HG03520 (cell line): ENCODE results near the gene PDRG1.
A peak's percentile ranks its signal among the peaks of the same experiment; 100 is the strongest.

Source experiments
- ATAC-seq: cut with Tn5 transposase; IDR thresholded peaks from one replicate; pipeline ENCODE4 v1.9.1; 2021; ENCODE audit warnings: mild to moderate bottlenecking, moderate library complexity; ENCODE audit not compliant: unreplicated experiment

The PDRG1 gene

DNA sequence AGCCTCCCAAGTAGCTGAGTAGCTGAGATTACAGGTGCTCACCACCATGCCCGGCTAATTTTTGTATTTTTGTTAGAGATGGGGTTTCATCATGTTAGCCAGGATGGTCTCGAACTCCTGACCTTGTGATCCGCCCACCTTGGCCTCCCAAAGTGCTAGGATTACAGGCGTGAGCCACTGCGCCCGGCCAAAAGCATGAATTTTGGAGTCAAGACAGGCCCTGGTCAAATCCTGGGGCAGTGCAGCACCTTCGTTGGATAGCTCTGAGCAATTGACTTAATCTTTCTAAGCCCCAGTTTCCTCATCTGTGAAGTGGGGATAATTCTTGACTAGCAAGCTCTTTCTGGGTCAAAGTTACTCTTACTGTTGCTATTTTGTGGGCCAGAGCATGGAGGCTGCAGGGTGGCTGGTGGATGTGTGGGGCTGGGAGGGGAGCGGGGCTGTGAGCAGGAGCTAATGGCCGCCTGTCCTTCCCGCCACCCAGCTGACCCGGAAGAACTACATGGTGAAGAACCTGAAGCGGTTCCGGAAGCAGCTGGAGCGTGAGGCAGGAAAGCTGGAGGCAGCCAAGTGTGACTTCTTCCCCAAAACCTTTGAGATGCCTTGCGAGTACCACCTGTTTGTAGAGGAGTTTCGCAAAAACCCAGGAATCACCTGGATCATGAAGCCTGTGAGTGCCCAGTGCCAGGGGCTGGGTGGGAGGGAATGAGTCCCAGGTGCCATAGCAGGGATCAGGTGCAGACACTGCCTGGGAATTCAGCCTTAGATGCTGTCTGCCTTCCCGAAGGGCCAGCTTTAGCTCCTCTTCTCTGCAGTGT, 42.4 kb downstream of the PDRG1 start:
- no peak for ATAC-seq

DNA sequence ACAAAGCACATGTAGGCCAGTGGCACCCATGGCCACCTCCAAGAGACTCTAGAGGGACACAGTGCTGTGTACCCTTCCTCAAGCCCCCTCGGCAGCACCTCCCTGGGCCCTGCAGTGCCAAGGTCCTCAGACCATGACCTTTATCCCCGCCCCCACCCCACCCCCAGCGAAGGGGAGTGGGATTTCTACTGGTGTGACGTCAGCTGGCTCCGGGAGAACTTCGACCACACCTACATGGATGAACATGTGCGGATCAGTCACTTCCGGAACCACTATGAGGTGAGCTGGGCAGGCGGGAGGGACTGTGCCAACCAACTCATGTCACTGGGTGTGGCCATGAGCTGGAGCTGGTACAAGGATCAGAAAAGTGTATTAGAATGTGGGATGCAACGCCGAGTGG, 43.4 kb downstream of the PDRG1 start:
- ATAC-seq: no peak

DNA sequence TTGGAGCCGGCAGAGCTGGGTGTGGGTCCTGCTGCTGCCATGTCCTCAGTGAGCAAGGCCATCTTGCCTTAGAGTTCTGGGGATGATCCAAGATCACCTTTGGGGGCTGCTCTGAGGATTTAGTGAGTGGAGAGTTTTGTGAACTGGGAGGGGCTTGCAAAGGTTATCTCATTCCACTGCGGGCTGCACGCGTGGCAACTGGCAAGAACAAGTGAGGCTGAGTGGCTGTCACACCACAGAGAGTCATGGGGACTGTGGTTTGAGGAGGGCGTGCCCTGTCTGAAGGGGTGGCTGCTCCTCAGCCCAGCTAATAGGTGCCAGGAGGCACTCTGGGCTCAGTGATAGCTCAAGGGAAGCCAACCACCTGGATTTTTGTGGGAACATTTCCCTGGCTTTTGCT, 43.8 kb downstream of the PDRG1 start:
- no peak for ATAC-seq

DNA sequence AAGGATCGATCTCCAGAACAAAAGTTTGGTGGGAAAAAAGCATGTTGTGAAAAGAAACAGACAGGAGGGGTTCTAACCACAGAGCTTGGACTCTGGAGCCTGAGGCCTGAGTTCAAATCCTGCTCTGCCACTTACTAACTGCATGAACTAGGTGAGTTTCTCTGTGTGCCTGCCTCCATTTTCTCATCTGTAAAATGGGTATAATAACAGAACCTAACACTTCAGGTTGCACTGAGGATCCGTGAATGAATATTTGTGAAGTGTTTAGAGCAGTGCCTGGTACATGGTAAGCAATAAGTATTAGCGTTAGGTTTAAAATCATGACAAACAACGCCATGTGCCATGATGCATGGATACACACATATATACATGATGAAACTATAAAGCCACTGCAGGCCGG, 44.8 kb downstream of the PDRG1 start:
- ATAC-seq: no peak

DNA sequence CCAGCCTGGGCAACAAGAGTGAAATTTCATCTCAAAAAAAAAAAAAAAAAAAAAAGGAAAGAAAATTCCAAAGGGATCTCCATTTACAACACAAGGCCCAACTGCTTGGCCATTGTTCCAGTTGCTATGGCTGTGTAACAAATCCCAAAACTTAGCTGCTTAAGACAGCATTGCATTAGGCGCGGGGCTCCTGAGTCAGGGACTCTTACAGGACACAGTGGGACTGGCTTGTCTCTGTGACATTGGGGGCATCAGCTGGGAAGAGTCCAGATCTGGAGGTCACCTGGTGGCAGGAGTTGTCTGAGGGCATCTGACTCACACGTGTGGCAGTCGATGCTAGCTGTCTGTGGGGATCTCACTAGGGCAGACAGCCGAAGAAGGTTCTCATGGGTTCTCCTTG, 45.8 kb downstream of the PDRG1 start:
- no peak for ATAC-seq

DNA sequence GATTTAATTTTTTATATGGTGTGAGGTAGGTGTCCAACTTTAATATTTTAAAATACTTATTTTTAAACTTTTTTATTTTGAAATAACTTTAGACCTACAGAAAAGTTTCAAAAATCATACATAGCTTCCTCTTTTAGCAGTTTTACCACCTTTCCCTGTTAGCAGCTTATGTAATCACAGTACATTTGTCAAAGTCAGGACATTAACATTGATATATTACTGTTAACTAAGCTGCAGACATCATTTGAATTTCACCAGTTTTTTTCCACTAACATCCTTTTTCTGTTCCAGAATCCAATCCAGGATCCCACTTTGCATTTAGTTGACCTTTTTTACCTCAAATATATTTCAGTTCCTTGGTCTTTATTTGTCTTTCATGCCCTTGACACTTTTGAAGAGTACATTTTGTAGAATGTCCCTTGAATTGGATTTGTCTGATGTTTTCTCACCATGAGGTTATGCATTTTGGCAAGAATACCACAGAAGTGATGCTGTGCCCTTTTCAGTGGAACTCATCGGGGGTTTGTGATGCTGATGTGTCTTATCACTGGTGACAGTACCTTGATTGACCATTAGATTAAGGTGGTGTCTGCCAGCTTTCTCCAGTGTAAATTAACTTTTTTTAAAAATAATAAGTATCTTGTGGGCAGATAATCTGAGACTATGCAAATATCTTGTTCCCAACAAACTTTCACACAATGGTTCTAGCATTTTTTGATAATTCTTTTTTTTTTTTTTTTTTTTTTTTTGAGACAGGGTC, 48.0 kb downstream of the PDRG1 start:
- no peak for ATAC-seq

DNA sequence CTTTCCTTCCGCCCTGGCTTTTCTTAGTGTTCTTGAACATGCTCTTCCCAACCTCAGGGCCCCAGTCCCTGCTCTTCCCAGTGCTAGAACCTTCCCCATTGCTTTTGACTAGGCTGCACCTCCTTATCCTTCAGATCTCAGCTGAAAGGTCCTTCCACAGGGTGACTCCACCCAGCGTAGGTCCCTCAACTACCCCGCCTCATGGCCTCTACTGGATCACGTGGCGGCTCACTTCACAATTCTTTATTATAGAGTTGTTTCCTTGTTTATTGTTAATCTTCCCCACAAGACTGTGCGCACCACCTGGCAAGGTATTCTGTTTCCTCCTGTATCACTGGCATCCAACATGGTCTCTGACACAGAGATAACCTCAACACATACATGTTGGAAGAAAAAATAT, 50.2 kb downstream of the PDRG1 start:
- ATAC-seq: no peak

DNA sequence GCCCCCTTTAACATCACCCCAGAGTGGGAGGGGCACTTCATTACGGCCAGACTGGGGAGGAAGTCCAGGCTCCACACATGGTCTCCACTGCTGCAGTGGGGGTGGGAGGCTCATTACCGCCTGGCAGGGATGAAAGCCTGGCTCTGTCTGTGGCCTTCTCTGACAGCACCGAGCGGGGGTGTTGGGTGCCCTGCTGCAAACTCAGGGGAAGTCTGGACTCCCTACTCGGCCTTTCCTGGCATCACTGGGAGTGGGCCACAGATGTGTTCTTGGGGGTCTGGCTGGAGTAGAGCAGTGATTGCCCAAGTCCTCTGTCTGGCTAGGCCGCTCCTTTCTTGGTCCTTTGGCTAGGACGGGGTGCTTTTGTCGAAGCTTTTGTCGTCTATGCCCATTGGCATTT, 54.3 kb downstream of the PDRG1 start:
- ATAC-seq: no peak

DNA sequence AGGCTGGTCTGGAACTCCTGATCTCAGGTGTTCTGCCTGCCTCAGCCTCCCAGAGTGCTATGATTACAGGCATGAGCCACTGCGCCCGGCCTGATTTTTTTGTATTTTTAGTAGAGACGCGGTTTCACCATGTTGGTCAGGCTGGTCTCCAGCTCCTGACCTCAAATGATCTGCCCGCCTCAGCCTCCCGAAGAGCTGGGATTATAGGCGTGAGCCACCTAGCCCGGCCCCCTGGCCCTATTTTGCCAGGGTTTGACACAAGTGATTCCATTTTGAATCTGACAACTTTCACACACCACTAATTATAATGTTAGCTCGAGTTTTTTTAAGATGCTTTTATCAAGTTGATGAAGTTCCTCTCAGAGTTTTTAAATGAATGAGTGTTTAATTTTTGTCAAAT, 55.8 kb downstream of the PDRG1 start:
- ATAC-seq: no peak

DNA sequence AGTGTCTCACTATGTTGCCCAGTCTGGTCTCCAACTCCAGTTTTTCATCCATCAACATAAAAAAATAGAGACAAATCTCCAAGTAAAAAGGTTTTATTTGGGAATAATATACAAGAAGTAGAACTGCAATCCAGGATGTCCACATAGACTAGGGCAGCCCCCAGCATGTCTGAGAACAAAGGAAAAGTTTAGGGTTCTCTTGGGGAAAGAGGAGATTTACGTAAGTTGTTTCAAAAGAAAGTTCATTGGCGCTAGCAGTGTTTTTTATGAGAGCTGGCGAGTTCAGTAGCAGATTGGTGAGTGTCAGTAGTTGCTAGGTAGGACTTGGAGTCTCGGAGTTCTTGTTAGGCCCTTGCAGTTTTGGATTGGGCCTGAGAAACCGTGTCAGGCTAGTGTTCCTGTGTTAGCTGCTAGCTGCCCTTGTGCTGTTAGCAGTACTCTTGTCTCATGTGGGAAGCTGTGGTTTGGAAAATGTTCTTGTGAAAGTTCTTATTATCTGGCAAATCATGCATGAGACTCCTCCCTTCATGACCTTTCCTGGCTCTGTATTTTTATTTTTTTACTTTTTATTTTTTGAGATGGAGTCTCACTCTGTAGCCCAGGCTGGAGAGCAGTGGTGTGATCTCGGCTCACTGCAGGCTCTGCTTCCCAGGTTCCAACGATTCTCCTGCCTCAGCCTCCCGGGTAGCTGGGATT, 56.7 kb downstream of the PDRG1 start:
- ATAC-seq: peak; percentile 98
